Fibroblast of skin of right quadriceps (primary cell): Measurements from ENCODE around the gene SEMA3F.
A peak's percentile ranks its signal among the peaks of the same experiment; 100 is the strongest.

Experiments used
- DNase-seq: peaks from one replicate; pipeline ENCODE4 v3.0.0-alpha.2; 2013

The SEMA3F gene

GRCh38 chr3:50156549-50157493, 1.7 kb downstream of the SEMA3F start:
- peak; percentile 53 for DNase-seq

- peak; percentile 42 for DNase-seq
Observed at GRCh38 chr3:50157827-50158529, 2.9 kb downstream of the SEMA3F start.

DNA sequence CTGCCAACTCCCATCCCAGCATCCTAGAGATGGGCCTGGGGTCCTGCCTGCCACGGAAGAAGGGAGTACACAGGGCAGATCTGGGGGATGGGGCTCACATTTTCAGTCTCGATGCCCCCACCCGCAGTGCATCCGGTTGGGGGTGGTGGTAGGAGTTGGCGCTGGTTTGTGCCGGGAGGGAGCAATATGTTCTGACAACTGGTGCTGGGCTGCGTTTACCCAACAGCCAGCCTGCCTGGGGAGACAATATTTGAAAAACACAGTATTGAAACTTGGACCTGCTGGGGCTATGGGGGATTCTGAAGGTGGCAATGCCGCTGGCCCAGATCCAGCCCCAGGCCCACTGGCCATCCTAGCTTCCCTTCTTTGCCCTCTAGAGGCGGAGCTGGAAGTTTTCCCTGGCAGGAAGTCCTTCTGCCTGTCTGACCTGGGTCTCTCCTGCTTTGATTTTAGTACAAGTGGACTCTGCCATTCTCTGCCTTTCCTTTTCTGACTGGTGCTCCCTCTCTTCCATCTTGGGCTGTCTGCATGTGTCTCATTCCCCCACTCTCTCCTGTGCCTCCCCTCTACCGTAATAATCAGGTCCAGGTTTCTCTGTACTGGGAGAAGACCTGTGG, 3.5 kb downstream of the SEMA3F start:
- no peak for DNase-seq

DNA sequence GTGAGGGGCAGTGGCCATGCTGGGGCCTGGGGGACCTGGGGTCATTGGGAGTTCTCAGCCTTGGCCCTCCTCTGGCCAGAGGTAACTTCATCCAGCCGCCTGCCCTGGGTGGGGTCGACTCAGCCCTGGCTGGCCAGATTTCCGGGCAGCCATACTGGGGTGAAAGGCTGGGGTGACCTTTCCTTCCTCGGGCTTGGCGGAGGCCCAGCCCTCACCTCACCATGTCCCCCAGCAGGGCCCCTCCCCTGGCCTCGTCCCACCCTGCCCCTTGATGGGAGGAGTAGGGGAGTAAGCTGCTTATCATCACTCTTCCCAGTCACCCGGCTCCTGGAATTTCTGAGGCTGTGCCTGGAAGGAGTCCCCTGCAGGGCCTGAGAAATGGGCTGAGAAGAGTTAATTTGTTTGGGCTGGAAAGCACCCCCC, 5.4 kb downstream of the SEMA3F start:
- no peak for DNase-seq

DNA sequence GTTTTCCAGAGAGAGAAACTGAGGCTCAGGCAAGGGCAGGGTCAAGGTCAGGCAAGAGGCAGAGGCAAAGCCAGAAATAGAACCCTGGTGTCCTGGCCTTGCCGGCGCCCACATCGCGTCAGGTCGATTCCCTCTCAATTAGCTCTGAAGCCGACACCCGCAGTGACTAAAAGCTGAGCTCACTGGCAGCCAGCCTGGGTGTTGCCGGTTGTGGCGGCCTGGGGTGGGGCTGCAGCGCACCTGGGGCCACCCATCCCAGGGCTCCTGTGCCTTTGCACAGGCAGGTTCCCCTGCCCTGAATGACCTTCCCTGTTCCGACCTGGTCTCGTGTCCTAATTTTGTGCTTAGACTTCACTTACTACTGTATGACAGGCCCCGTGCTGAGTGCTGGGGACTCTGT, 6.2 kb downstream of the SEMA3F start:
- DNase-seq: no peak

GRCh38 chr3:50162034-50162883, 7.1 kb downstream of the SEMA3F start:
- no peak for DNase-seq

- peak; percentile 92 for DNase-seq
Observed at GRCh38 chr3:50163572-50164455, 8.7 kb downstream of the SEMA3F start.

- no peak for DNase-seq
Observed at GRCh38 chr3:50164481-50164880, 9.4 kb downstream of the SEMA3F start.

- DNase-seq: peak; percentile 68
Observed at GRCh38 chr3:50164984-50165909, 10.1 kb downstream of the SEMA3F start.

GRCh38 chr3:50165910-50166538, 10.9 kb downstream of the SEMA3F start:
- no peak for DNase-seq

GRCh38 chr3:50166620-50167019, 11.5 kb downstream of the SEMA3F start:
- DNase-seq: peak; percentile 47

DNA sequence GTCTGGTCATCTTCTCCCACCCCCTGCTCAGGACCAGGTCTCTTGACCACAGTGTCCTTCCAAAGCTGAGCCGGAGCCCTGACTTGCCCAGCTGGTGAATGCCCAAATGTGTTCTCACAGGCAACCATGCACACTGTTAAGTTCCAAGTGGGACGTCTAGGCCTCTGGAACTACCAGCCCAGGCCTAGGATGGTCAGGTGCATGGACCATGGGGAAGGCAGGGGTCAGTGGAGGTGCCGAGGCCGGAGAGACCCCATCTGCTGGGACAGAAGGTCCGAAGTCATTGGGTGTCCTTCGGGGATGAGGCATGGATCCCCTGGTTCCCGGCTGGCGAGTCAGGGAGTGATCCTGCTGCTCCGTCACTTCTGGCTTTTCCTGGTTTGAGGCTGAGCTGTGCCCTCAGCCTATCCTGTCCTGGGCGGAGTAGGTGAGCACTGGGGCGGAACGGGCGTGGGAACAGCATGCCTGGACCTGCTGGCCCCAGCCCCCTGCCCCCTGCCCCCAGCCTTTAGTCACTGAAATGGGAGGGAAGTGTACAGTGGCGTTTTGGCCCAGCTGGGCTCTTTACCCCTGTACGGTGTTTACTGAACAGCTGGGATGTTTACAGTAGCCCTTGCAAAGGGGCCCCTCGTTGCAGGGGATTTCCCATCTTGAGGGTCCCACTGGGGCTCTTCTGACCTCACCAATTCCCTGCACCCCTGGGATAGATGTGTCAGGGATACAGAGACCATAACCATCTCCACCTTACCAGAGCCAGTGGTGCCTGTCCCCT, 12.1 kb downstream of the SEMA3F start:
- no peak for DNase-seq

DNA sequence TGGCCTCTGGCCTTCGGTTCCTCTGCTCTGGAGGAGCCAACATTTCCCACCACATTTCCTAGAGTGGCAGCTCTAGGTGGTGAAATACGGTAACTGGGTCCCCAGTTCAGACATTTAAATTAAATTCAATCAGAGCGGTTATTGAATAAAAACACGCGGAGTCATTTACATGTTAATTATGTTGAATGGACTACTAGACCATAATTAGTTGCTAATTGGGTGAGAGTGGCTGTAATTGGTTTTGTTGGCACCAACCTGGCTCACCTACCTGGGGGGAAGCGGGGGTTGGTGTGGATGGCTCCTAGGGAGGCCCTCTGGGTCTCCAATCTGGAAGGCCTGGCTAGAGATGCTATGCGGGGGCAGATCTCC, 12.7 kb downstream of the SEMA3F start:
- no peak for DNase-seq

- no peak for DNase-seq
Observed at GRCh38 chr3:50168388-50168787, 13.3 kb downstream of the SEMA3F start.

DNA sequence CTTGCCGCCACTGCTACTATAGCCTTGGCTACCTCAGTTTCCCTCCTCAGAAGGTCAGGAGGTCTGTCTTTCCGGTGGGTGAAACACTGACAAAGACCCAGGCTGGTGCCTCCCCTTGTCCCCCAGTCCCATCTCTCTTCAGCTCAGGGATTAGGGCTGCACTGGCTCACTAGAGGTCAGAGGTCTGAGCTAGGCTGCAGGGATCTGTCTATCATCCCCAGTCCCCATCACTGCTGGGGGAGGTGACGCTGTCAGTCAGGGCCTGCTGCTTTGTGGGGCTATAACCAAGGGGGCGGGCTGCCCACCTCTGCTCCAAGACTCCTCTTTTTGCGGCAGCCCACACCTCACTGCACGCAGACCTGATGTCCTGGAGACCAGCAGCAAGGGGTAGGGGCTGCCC, 13.7 kb downstream of the SEMA3F start:
- DNase-seq: no peak

- no peak for DNase-seq
Observed at GRCh38 chr3:50169232-50169832, 14.2 kb downstream of the SEMA3F start.

- no peak for DNase-seq
Observed at GRCh38 chr3:50169858-50170257, 14.7 kb downstream of the SEMA3F start.

- DNase-seq: peak; percentile 32
Observed at GRCh38 chr3:50170689-50171088, 15.6 kb downstream of the SEMA3F start.
